Central memory CD8-positive, alpha-beta T cell (primary cell): ENCODE measurements around the gene GHR.
"Not testable (repeated sequence)": the region's sequence is repeated elsewhere in the genome, so short reads cannot be mapped to it uniquely, and the experiment has no call there.

Experiments
- ATAC-seq: fragments of 150-1000 bp; cut with Tn5 transposase; replicated peaks from 2 replicates; pipeline ENCODE4 v1.10.0; 2022; ENCODE audit warnings: mild to moderate bottlenecking, moderate FRiP score, moderate number of reproducible peaks; ENCODE audit not compliant: poor library complexity, severe bottlenecking; ENCODE audit errors: extremely low read depth
- DNase-seq, 2 donors: peaks; one replicate each; pipeline ENCODE4 v3.0.0; 2021; ENCODE audit warnings: low spot score in 2 of 2
- H3K27ac Mint-ChIP-seq: one replicate; pipeline ENCODE4 v1.8.0; 2022; ENCODE audit warnings: low read depth, mild to moderate bottlenecking, moderate library complexity, mixed read lengths
- H3K27me3 Mint-ChIP-seq: one replicate; pipeline ENCODE4 v1.8.0; 2022; ENCODE audit warnings: mixed read lengths
- H3K36me3 Mint-ChIP-seq: one replicate; pipeline ENCODE4 v1.8.0; 2022; ENCODE audit warnings: mild to moderate bottlenecking, moderate library complexity, mixed read lengths; ENCODE audit not compliant: insufficient read depth
- H3K4me1 Mint-ChIP-seq: one replicate; pipeline ENCODE4 v1.8.0; 2022; ENCODE audit warnings: mixed read lengths
- H3K4me3 Mint-ChIP-seq: one replicate; pipeline ENCODE4 v1.8.0; 2022; ENCODE audit warnings: mild to moderate bottlenecking, moderate library complexity, mixed read lengths
- H3K9me3 Mint-ChIP-seq: one replicate; pipeline ENCODE4 v1.8.0; 2022; ENCODE audit warnings: mixed read lengths

The GHR gene

GRCh38 chr5:42650084-42650483 is 226.8 kb downstream of the GHR start:
- Mint-ChIP-seq H3K27ac (no peak overlapping the region), H3K27me3 (peaks cover 14% of the 10 kb centered on the region), H3K4me1 (no peaks in the 10 kb centered on the region), H3K9me3 (no peaks in the 10 kb centered on the region), H3K36me3 (no peaks in the 10 kb centered on the region), H3K4me3 (no peak overlapping the region)
- DNase-seq (no peak), ATAC-seq (no peak)

- DNase-seq (no peak), ATAC-seq (no peak)
- Mint-ChIP-seq H3K36me3 (no peaks in the 10 kb centered on the region), H3K4me1 (no peaks in the 10 kb centered on the region), H3K27me3 (peaks cover 23% of the 10 kb centered on the region), H3K4me3 (no peak overlapping the region), H3K27ac (no peak overlapping the region), H3K9me3 (no peaks in the 10 kb centered on the region)
Measured at GRCh38 chr5:42653705-42654104, 230.5 kb downstream of the GHR start.

- peaks cover 32% of the 10 kb centered on the region for H3K27me3 Mint-ChIP-seq
- no peak for ATAC-seq
- H3K9me3 Mint-ChIP-seq = no peaks in the 10 kb centered on the region
- no peak overlapping the region for H3K27ac Mint-ChIP-seq
- H3K36me3 Mint-ChIP-seq = no peaks in the 10 kb centered on the region
- H3K4me3 Mint-ChIP-seq = no peak overlapping the region
- H3K4me1 Mint-ChIP-seq = no peaks in the 10 kb centered on the region
- no peak for DNase-seq
Measured at GRCh38 chr5:42654645-42655044, 231.4 kb downstream of the GHR start.

GRCh38 chr5:42655982-42656650 is 232.9 kb downstream of the GHR start:
- ATAC-seq (no peak), DNase-seq (no peak)
- Mint-ChIP-seq H3K27ac (no peak overlapping the region), H3K4me3 (no peak overlapping the region), H3K9me3 (no peaks in the 10 kb centered on the region), H3K36me3 (no peaks in the 10 kb centered on the region), H3K27me3 (peaks cover 32% of the 10 kb centered on the region), H3K4me1 (no peaks in the 10 kb centered on the region)

DNA sequence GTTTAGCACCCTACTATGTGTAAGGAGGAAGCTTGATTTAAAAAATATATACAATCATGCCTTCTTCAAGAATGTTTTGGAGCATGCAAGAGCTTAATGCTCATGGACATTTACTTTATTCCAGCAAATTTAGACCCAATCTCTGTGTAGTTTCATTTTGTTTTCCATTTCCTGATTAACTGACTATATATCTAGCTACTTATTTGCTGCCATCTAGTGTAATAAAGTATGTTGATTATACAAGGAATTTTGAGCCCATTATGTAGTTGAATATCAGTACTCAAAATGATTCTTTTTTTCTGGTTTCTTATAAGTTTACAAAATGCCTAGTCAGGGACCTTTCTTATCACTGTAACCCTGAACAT is 233.4 kb downstream of the GHR start:
- H3K36me3 Mint-ChIP-seq = no peaks in the 10 kb centered on the region
- no peak for ATAC-seq
- H3K27me3 Mint-ChIP-seq = peaks cover 32% of the 10 kb centered on the region
- no peaks in the 10 kb centered on the region for H3K4me1 Mint-ChIP-seq
- H3K9me3 Mint-ChIP-seq = no peaks in the 10 kb centered on the region
- no peak overlapping the region for H3K27ac Mint-ChIP-seq
- no peak for DNase-seq
- no peak overlapping the region for H3K4me3 Mint-ChIP-seq

GRCh38 chr5:42659869-42660268 is 236.6 kb downstream of the GHR start:
- H3K4me3 Mint-ChIP-seq, DNase-seq, H3K36me3 Mint-ChIP-seq, H3K27ac Mint-ChIP-seq, H3K9me3 Mint-ChIP-seq, H3K4me1 Mint-ChIP-seq, ATAC-seq: not testable (repeated sequence)
- peaks cover 35% of the 10 kb centered on the region for H3K27me3 Mint-ChIP-seq

GRCh38 chr5:42665857-42666256 is 242.6 kb downstream of the GHR start:
- ATAC-seq (no peak), DNase-seq (no peak)
- peaks cover 14% of the 10 kb centered on the region for H3K27me3 Mint-ChIP-seq
- H3K27ac Mint-ChIP-seq = no peak overlapping the region
- no peaks in the 10 kb centered on the region for H3K9me3 Mint-ChIP-seq
- H3K4me3 Mint-ChIP-seq = no peak overlapping the region
- H3K4me1 Mint-ChIP-seq = no peaks in the 10 kb centered on the region
- H3K36me3 Mint-ChIP-seq = no peaks in the 10 kb centered on the region

DNA sequence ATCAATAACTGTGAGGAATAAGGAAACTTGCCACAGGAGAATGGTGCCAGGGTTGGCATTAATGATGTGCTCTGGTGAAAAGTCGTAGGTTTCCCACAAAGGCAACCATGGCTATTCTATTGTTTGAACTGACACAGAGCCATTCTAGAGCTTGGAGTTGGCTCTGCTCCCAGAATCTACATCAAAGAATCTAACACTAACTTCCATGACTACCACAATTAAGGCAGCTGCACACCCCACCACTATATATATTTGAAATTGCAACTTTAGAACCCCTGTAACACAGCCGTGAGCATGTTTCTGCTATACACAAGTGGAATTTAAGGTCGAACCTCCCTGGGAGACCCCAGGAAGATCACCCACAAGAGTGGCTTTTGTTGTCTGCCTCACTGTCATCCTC is 243.6 kb downstream of the GHR start:
- Mint-ChIP-seq H3K27ac (no peak overlapping the region), H3K36me3 (no peaks in the 10 kb centered on the region), H3K9me3 (no peaks in the 10 kb centered on the region), H3K4me1 (no peaks in the 10 kb centered on the region), H3K4me3 (no peak overlapping the region), H3K27me3 (peaks cover 13% of the 10 kb centered on the region)
- no peak for ATAC-seq
- no peak for DNase-seq

- no peak for ATAC-seq
- H3K27me3 Mint-ChIP-seq = no peaks in the 10 kb centered on the region
- no peak for DNase-seq
- no peaks in the 10 kb centered on the region for H3K9me3 Mint-ChIP-seq
- H3K27ac Mint-ChIP-seq = no peak overlapping the region
- H3K36me3 Mint-ChIP-seq = no peaks in the 10 kb centered on the region
- H3K4me1 Mint-ChIP-seq = no peaks in the 10 kb centered on the region
- H3K4me3 Mint-ChIP-seq = no peak overlapping the region
Measured at GRCh38 chr5:42668254-42668653, 245.0 kb downstream of the GHR start.

GRCh38 chr5:42672925-42673324 is 249.7 kb downstream of the GHR start:
- DNase-seq (no peak), ATAC-seq (no peak)
- no peak overlapping the region for H3K27ac Mint-ChIP-seq
- peaks cover 6% of the 10 kb centered on the region for H3K4me1 Mint-ChIP-seq
- H3K4me3 Mint-ChIP-seq = no peak overlapping the region
- H3K36me3 Mint-ChIP-seq = no peaks in the 10 kb centered on the region
- no peaks in the 10 kb centered on the region for H3K27me3 Mint-ChIP-seq
- H3K9me3 Mint-ChIP-seq = no peaks in the 10 kb centered on the region

GRCh38 chr5:42675602-42676001 is 252.4 kb downstream of the GHR start:
- Mint-ChIP-seq H3K9me3 (no peaks in the 10 kb centered on the region), H3K27me3 (no peaks in the 10 kb centered on the region), H3K4me1 (peaks cover 6% of the 10 kb centered on the region), H3K27ac (no peak overlapping the region), H3K4me3 (no peak overlapping the region), H3K36me3 (no peaks in the 10 kb centered on the region)
- ATAC-seq (no peak), DNase-seq (no peak)

- no peaks in the 10 kb centered on the region for H3K9me3 Mint-ChIP-seq
- ATAC-seq (no peak), DNase-seq (no peak)
- peaks cover 6% of the 10 kb centered on the region for H3K4me1 Mint-ChIP-seq
- no peak overlapping the region for H3K27ac Mint-ChIP-seq
- no peaks in the 10 kb centered on the region for H3K36me3 Mint-ChIP-seq
- no peaks in the 10 kb centered on the region for H3K27me3 Mint-ChIP-seq
- no peak overlapping the region for H3K4me3 Mint-ChIP-seq
Measured at GRCh38 chr5:42676362-42676761, 253.1 kb downstream of the GHR start.

DNA sequence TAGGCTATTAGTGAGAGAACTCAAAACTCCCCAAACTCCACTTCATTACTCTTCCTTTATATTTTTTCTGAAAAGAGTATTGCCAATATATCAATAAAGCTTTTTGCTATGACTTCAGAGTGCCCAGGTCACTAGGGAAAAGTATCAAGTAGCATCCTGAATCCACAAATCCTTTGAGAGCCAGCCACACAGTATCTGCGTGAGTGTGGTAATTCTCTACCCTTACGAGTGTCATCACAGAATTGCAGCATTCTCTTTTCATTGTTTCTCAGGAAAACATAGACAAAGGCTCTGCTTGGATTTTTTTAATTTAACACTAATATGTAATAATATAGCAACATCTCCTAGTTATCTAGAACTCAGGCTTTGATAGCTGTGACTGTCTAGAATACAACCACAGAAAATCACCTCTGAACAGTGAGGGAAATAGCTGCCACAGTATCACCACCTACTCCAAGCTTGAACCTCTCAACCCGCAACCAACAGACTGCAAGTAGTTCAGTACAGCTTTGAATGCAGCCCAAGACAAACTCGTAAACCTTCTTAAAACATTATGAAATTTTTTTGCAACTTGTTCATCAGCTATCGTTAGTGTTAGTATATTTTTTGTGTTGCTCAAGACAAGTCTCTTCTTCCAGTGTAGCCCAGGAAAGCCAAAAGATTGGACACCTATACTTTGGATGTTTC is 254.1 kb downstream of the GHR start:
- H3K4me3 Mint-ChIP-seq = no peak overlapping the region
- no peaks in the 10 kb centered on the region for H3K27me3 Mint-ChIP-seq
- ATAC-seq = no peak
- DNase-seq = no peak
- H3K9me3 Mint-ChIP-seq = no peaks in the 10 kb centered on the region
- H3K4me1 Mint-ChIP-seq = peaks cover 6% of the 10 kb centered on the region
- H3K36me3 Mint-ChIP-seq = no peaks in the 10 kb centered on the region
- H3K27ac Mint-ChIP-seq = no peak overlapping the region
